Neural cell (in vitro differentiated cells): ENCODE measurements around the gene ERG28.

Experiments used
- EZH2 ChIP-seq: fragments of 200-600, 300-800 bp; shearing (Covaris generic), sonication (generic); IDR thresholded peaks from 2 replicates; pipeline ENCODE4 v1.6.1; 2014; ENCODE audit warnings: antibody characterized with exemption, low read length, borderline replicate concordance, mild to moderate bottlenecking; ENCODE audit not compliant: insufficient read depth, poor library complexity, severe bottlenecking
- MXI1 ChIP-seq: fragments of 450-650 bp; conservative IDR thresholded peaks from 2 replicates; pipeline ENCODE4 v1.6.1; 2014; ENCODE audit warnings: antibody characterized with exemption, mild to moderate bottlenecking; ENCODE audit not compliant: poor library complexity, severe bottlenecking
- POLR2AphosphoS5 ChIP-seq: IDR thresholded peaks from 2 replicates; pipeline ENCODE4 v1.6.1; 2012
- RAD21 ChIP-seq: fragments of 450-650 bp; conservative IDR thresholded peaks from 2 replicates; pipeline ENCODE4 v1.6.1; 2014; ENCODE audit warnings: antibody characterized with exemption, mild to moderate bottlenecking, moderate library complexity
- SMC3 ChIP-seq: fragments of 450-650 bp; conservative IDR thresholded peaks from 2 replicates; pipeline ENCODE4 v1.6.1; 2014; ENCODE audit warnings: antibody characterized with exemption, mild to moderate bottlenecking, moderate library complexity; ENCODE audit not compliant: poor library complexity
- TAF1 ChIP-seq: IDR thresholded peaks from 2 replicates; pipeline ENCODE4 v1.6.1; 2012; ENCODE audit warnings: low read depth
- TF ChIP-seq, protein P1 (sequence below): fragments of 450-650 bp; IDR thresholded peaks from 2 replicates; pipeline ENCODE4 v1.5.1; 2014; ENCODE audit warnings: antibody characterized with exemption, mild to moderate bottlenecking, moderate library complexity; ENCODE audit not compliant: poor library complexity, severe bottlenecking
- TF ChIP-seq, protein P2 (sequence below): IDR thresholded peaks from 2 replicates; pipeline ENCODE4 v1.6.1; 2012; ENCODE audit warnings: borderline replicate concordance

DNA sequence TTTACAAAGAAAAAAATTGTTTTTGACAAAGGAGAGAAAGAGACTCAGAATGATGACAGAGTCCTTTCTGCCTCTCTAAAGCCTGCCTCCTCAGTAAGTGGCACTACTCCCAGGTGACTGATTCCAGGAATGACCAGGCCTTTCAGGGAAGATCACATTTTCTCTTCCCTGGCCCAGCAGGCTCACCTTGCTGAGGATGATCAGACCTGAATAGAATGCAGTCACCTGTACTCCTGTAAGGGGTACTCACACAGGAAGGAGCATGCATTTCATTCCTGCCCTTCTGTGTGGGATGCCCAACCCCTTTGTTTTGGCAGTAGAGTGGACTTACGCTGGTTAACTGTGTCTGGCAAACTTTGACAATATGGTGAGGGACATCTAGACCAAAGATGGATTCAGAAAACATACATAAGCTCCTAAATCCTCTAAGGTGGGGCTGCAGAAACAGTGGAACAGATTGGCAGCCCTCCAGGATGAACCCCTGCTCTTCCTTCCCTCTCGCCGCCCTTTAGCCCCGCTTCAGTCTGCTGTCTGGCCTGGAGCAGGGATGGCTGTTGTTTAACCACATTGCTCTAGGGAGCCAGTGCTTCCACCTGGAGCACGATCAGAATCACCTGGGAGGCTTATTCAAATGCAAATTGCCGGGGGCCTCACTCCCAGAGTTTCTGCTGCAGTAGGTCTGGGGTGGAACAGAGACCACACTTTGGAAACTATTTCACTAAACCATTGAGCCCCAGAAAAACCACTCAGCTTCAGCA is 29.8 kb downstream of the ERG28 start:
- TF ChIP-seq RAD21 = no peak
- no peak for TF ChIP-seq MXI1
- TF ChIP-seq, protein P1, sequence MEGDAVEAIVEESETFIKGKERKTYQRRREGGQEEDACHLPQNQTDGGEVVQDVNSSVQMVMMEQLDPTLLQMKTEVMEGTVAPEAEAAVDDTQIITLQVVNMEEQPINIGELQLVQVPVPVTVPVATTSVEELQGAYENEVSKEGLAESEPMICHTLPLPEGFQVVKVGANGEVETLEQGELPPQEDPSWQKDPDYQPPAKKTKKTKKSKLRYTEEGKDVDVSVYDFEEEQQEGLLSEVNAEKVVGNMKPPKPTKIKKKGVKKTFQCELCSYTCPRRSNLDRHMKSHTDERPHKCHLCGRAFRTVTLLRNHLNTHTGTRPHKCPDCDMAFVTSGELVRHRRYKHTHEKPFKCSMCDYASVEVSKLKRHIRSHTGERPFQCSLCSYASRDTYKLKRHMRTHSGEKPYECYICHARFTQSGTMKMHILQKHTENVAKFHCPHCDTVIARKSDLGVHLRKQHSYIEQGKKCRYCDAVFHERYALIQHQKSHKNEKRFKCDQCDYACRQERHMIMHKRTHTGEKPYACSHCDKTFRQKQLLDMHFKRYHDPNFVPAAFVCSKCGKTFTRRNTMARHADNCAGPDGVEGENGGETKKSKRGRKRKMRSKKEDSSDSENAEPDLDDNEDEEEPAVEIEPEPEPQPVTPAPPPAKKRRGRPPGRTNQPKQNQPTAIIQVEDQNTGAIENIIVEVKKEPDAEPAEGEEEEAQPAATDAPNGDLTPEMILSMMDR = no peak
- no peak for TF ChIP-seq POLR2AphosphoS5
- TF ChIP-seq SMC3 = no peak
- no peak for TF ChIP-seq TAF1
- TF ChIP-seq, protein P2, sequence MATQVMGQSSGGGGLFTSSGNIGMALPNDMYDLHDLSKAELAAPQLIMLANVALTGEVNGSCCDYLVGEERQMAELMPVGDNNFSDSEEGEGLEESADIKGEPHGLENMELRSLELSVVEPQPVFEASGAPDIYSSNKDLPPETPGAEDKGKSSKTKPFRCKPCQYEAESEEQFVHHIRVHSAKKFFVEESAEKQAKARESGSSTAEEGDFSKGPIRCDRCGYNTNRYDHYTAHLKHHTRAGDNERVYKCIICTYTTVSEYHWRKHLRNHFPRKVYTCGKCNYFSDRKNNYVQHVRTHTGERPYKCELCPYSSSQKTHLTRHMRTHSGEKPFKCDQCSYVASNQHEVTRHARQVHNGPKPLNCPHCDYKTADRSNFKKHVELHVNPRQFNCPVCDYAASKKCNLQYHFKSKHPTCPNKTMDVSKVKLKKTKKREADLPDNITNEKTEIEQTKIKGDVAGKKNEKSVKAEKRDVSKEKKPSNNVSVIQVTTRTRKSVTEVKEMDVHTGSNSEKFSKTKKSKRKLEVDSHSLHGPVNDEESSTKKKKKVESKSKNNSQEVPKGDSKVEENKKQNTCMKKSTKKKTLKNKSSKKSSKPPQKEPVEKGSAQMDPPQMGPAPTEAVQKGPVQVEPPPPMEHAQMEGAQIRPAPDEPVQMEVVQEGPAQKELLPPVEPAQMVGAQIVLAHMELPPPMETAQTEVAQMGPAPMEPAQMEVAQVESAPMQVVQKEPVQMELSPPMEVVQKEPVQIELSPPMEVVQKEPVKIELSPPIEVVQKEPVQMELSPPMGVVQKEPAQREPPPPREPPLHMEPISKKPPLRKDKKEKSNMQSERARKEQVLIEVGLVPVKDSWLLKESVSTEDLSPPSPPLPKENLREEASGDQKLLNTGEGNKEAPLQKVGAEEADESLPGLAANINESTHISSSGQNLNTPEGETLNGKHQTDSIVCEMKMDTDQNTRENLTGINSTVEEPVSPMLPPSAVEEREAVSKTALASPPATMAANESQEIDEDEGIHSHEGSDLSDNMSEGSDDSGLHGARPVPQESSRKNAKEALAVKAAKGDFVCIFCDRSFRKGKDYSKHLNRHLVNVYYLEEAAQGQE = no peak
- no peak for TF ChIP-seq EZH2
